ENCODE measurements around the gene MYO3B.

DNA sequence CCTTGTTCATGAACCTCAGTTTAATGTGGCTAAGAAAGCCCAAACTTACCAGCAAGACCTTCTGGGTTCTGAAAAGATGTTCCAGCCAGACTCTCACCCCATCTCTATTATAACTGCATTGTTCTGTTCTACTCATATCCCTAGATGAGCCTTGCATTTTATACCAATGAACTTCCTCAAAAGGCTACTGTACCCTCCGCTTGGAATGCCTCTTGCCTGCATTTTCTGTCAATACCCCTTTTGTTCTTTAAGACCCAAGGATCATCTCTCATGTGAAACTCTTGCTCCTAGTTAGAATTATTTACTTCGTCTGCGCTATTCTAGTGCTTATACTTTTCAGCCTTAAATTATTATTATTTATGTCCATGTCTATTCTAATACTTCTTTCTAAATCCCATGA lies 181.5 kb downstream of the MYO3B start:
- TF ChIP-seq CTCF (conservative IDR thresholded peaks at IDR 0.05) (no peak), ZFX (IDR thresholded peaks at IDR 0.05) (no peak)
